Testis (tissue), 3 donors: ENCODE data around the gene PTPRD. TPM values are rescaled to one million over a fixed set of nuclear protein-coding genes. Genes with fewer than 3 reads are reported as not detected.

Experiments
- DNase-seq: peaks from one replicate; pipeline ENCODE4 v3.0.0-alpha.2; 2019
- H3K27ac ChIP-seq, 2 donors: fragments of 200-600 bp; sonication (generic); one replicate each; pipeline ENCODE4 v1.5.1; 2019
- H3K27me3 ChIP-seq: fragments of 200-600 bp; sonication (generic); one replicate; pipeline ENCODE4 v1.5.1; 2019
- H3K36me3 ChIP-seq: fragments of 200-600 bp; sonication (generic); one replicate; pipeline ENCODE4 v1.5.1; 2017; ENCODE audit warnings: low read depth; ENCODE audit errors: missing control alignments
- H3K4me1 ChIP-seq: fragments of 200-600 bp; sonication (generic); one replicate; pipeline ENCODE4 v1.5.1; 2019
- H3K4me3 ChIP-seq, 2 donors: fragments of 200-600 bp; sonication (generic); one replicate each; pipeline ENCODE4 v1.5.1; 2017 to 2019
- H3K9me3 ChIP-seq: fragments of 200-600 bp; sonication (generic); one replicate; pipeline ENCODE4 v1.5.1; 2017
- POLR2A ChIP-seq: fragments of 450-650 bp; IDR thresholded peaks from one replicate; pipeline ENCODE4 v1.6.1; 2017; ENCODE audit warnings: antibody characterized with exemption, mild to moderate bottlenecking, moderate library complexity
- WGBS, 2 donors: methylation state at CpG; one replicate each; pipeline ENCODE4 v1.1.5; 2018; 5-methylcytosine and 5-hydroxymethylcytosine counted together
- intact Hi-C: fragments of 100-400 bp; cut with DNase I; formaldehyde crosslinking; loops from one replicate; pipeline ENCODE4 v1.15.1; 2023; ENCODE audit warnings: low total_unique reads
- polyA plus RNA-seq: library from polyadenylated mRNA; stranded (reverse); fragments of 350-450 nt; fragmentation: Illumina TruSeq; extraction: RNeasy Lipid Tissue Mini Kit (QIAGEN cat#74804); gene quantifications from one replicate; pipeline ENCODE4 v1.2.3, GENCODE V29; 2014; ENCODE audit warnings: low read depth, low replicate concordance; ENCODE audit not compliant: insufficient read depth
- total RNA-seq, 2 donors: library from RNA; depleted of rRNA; stranded (reverse); fragments of >200 nt; gene quantifications; one replicate each; pipeline ENCODE4 v1.2.3, GENCODE V29; 2016
- TF ChIP-seq, protein P1 (sequence below), 3 experiments: fragments of 450-650 bp in 2 of 3; fragments of 200-600 bp in 1 of 3; sonication (generic) in 1 of 3; IDR thresholded peaks; one replicate each; pipeline ENCODE4 v1.5.1; 2016 to 2019; ENCODE audit warnings: antibody characterized with exemption in 3 of 3, mild to moderate bottlenecking in 2 of 3, moderate library complexity in 1 of 3

The PTPRD gene
- total and polyA plus RNA-seq, 3 donors from 2014 or later = 15.4 to 33.6 (median 32.5) TPM

DNA sequence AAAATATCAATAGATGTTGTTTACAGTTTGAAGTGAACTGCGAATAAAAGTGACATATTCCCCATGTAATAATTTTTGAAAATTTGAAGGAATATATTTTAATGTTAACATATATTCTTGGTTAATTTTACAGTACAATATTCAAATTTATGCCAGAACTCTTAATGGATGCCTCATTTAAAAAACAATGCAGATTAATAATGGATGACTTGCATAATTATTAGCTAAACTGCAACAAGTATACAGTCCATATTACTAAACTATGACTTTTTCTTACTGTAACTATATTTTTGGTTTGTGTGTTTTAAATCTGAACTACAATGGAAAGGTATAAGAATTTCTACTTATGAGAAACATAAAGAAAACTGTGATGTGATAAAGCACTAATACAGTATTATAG, 1390.1 kb downstream of the PTPRD start:
- Histone ChIP-seq H3K9me3 (no peaks in the 10 kb centered on the region), H3K4me3 (no peak overlapping the region), H3K36me3 (no peaks in the 10 kb centered on the region), H3K27ac (no peak overlapping the region), H3K27me3 (no peaks in the 10 kb centered on the region), H3K4me1 (no peaks in the 10 kb centered on the region)
- TF ChIP-seq, protein P1, sequence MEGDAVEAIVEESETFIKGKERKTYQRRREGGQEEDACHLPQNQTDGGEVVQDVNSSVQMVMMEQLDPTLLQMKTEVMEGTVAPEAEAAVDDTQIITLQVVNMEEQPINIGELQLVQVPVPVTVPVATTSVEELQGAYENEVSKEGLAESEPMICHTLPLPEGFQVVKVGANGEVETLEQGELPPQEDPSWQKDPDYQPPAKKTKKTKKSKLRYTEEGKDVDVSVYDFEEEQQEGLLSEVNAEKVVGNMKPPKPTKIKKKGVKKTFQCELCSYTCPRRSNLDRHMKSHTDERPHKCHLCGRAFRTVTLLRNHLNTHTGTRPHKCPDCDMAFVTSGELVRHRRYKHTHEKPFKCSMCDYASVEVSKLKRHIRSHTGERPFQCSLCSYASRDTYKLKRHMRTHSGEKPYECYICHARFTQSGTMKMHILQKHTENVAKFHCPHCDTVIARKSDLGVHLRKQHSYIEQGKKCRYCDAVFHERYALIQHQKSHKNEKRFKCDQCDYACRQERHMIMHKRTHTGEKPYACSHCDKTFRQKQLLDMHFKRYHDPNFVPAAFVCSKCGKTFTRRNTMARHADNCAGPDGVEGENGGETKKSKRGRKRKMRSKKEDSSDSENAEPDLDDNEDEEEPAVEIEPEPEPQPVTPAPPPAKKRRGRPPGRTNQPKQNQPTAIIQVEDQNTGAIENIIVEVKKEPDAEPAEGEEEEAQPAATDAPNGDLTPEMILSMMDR (IDR thresholded peaks at IDR 0.05) = no peak
- no peak for TF ChIP-seq POLR2A
- DNase-seq = no peak
- WGBS, 2 donors = 87 to 97% methylated on average over 1 of the region's 1 CpG
- intact Hi-C loops = no loop called here

DNA sequence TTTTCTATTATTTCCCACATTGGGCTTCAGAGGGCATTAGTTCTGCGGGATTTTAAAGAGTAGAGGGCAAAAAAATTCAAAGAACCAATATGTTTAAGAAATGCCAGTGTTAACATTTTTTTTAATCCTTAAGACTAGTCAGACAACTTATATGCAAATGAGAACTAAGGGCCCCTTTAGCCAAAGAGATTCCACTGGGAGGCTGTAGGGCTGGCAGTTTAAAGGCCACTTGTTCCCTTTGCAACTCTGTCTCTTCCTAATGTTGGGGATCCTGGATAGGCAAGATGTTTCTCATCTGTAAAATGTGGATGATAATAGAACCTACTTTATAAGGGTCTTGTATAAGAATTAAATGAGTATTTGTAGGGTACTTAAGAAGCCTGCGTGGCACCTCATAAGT, 1395.9 kb downstream of the PTPRD start:
- H3K4me1 ChIP-seq = no peaks in the 10 kb centered on the region
- no peaks in the 10 kb centered on the region for H3K36me3 ChIP-seq
- no peak overlapping the region for H3K4me3 ChIP-seq
- no peak for DNase-seq
- TF ChIP-seq, protein P1 (IDR thresholded peaks at IDR 0.05) = no peak
- no peak for TF ChIP-seq POLR2A
- intact Hi-C loops = no loop called here
- WGBS, 2 donors = 95 to 97% methylated on average over 2 of the region's 2 CpGs
- no peak overlapping the region for H3K27ac ChIP-seq
- H3K9me3 ChIP-seq = no peaks in the 10 kb centered on the region
- H3K27me3 ChIP-seq = no peaks in the 10 kb centered on the region

DNA sequence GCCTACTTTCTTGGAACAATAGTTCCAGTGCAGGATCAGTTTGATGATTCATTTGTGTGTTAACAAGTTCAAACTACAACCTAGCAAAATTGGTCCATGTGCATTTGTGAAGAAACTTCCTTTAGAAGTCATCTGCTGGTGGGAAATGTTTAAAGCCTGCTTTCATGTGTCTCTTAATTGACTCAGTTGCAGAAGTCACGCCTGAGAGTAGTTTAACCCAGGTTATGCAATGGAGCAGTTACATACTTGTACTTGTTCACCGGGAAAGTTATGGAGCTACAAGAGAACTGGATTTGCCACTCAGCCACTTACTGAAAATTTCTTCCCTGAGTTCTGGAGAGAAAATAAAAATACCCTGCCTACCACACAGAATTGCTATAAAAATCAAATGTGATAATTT, 1397.8 kb downstream of the PTPRD start:
- TF ChIP-seq, protein P1 (IDR thresholded peaks at IDR 0.05) = no peak
- H3K27ac ChIP-seq = no peak overlapping the region
- no peaks in the 10 kb centered on the region for H3K9me3 ChIP-seq
- no peak for DNase-seq
- H3K27me3 ChIP-seq = no peaks in the 10 kb centered on the region
- intact Hi-C loops = no loop called here
- WGBS, 2 donors = 89 to 96% methylated on average over 2 of the region's 2 CpGs
- no peak overlapping the region for H3K4me3 ChIP-seq
- no peaks in the 10 kb centered on the region for H3K4me1 ChIP-seq
- no peaks in the 10 kb centered on the region for H3K36me3 ChIP-seq

DNA sequence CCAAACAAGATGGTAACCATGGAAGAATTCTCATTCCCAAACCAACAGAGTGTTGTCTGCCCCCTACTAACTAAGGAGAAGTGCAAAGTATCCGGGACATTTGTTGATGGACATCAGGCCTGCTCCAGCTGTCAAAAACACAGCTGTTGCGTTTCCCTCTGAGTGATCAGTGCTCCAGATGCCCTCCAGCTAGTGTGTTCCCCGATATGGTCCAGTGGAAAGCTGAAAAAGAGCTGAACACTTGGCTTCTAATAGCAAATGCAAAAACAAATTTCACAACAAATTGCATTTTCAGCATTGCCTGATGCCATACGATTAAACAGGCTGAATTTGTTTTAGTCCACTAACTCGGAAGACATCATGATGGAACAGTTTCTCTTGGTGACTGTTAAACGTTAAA, 1398.7 kb downstream of the PTPRD start:
- DNase-seq = no peak
- Histone ChIP-seq H3K36me3 (no peaks in the 10 kb centered on the region), H3K9me3 (no peaks in the 10 kb centered on the region), H3K27me3 (no peaks in the 10 kb centered on the region), H3K4me1 (no peaks in the 10 kb centered on the region), H3K4me3 (no peak overlapping the region), H3K27ac (no peak overlapping the region)
- WGBS, 2 donors = 74 to 78% methylated on average over 6 of the region's 6 CpGs
- TF ChIP-seq, protein P1 (IDR thresholded peaks at IDR 0.05) = no peak
- intact Hi-C loops = no loop called here

DNA sequence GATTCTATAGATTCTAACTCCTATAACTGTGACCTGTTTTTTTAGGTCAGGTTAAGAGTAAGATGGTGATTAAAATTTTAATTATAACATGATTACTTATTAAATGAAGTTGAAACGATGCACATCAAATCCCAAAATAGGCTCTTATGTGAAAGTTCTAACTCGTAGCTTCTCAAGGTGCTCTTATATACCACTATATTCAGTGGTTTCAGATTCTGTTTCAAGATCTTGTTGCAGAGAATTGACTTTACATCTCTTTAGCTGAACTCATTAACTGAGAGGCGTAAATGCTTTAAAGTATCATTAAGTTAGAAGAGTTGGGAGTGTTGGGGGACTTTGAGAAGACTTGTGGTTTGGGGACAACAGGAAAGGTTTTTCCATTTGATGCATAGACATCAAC, 1399.8 kb downstream of the PTPRD start:
- intact Hi-C loops = no loop called here
- H3K9me3 ChIP-seq = no peaks in the 10 kb centered on the region
- no peaks in the 10 kb centered on the region for H3K4me1 ChIP-seq
- 86 to 95% methylated on average over 3 of the region's 3 CpGs for WGBS, 2 donors
- TF ChIP-seq, protein P1 (IDR thresholded peaks at IDR 0.05) = no peak
- TF ChIP-seq POLR2A = no peak
- H3K4me3 ChIP-seq = no peak overlapping the region
- no peaks in the 10 kb centered on the region for H3K36me3 ChIP-seq
- DNase-seq = no peak
- H3K27ac ChIP-seq = no peak overlapping the region
- no peaks in the 10 kb centered on the region for H3K27me3 ChIP-seq
